Nephron (organoid): Measurements from ENCODE around the gene YIPF1.

ENCODE experiments used
- H3K27ac Mint-ChIP-seq, 3 experiments: 2 replicates each; pipeline ENCODE4 v1.8.0; 2020; ENCODE audit warnings: mixed read lengths in 3 of 3, mild to moderate bottlenecking in 2 of 3, moderate library complexity in 1 of 3
- H3K27me3 Mint-ChIP-seq: 2 replicates; pipeline ENCODE4 v1.8.0; 2021; ENCODE audit warnings: low read depth, mild to moderate bottlenecking, moderate library complexity, mixed read lengths
- H3K36me3 Mint-ChIP-seq: 2 replicates; pipeline ENCODE4 v1.8.0; 2020; ENCODE audit warnings: low read depth, mixed read lengths
- H3K4me1 Mint-ChIP-seq: 2 replicates; pipeline ENCODE4 v1.8.0; 2020; ENCODE audit warnings: mixed read lengths
- H3K4me3 Mint-ChIP-seq, 3 experiments: 2 replicates each; pipeline ENCODE4 v1.8.0; 2020; ENCODE audit warnings: mild to moderate bottlenecking in 3 of 3, mixed read lengths in 3 of 3, moderate library complexity in 2 of 3
- H3K9me3 Mint-ChIP-seq: 2 replicates; pipeline ENCODE4 v1.8.0; 2020; ENCODE audit warnings: mixed read lengths
- CTCF ChIP-seq, 3 experiments: fragments of 200-600 bp; sonication (generic); IDR thresholded peaks; one replicate each; pipeline ENCODE4 v1.5.0; 2021; ENCODE audit warnings: antibody characterized with exemption in 3 of 3; ENCODE audit not compliant: unreplicated experiment in 3 of 3

Gene YIPF1

GRCh38 chr1:53902235-53903138 is 12.9 kb upstream of the YIPF1 start:
- TF ChIP-seq CTCF (IDR thresholded peaks at IDR 0.05; ENCODE audit: unreplicated experiment in 3 of 3) = no peak
- H3K9me3 Mint-ChIP-seq = no peaks in the 10 kb centered on the region
- no peak overlapping the region for H3K4me3 Mint-ChIP-seq
- no peaks in the 10 kb centered on the region for H3K36me3 Mint-ChIP-seq
- peaks cover 4% of the 10 kb centered on the region for H3K27me3 Mint-ChIP-seq
- H3K4me1 Mint-ChIP-seq = peaks cover 42% of the 10 kb centered on the region
- H3K27ac Mint-ChIP-seq = peak overlapping the region in 2 of 3 experiments; percentile 55 to 63

- Mint-ChIP-seq H3K27ac (peak overlapping the region; percentile 72 to 82 (median 78)), H3K9me3 (no peaks in the 10 kb centered on the region), H3K4me3 (no peak overlapping the region), H3K36me3 (no peaks in the 10 kb centered on the region), H3K4me1 (peaks cover 55% of the 10 kb centered on the region), H3K27me3 (peaks cover 7% of the 10 kb centered on the region)
- no peak for TF ChIP-seq CTCF (IDR thresholded peaks at IDR 0.05; ENCODE audit: unreplicated experiment in 3 of 3)
Observed at GRCh38 chr1:53899708-53900107, 10.1 kb upstream of the YIPF1 start.

GRCh38 chr1:53899206-53899628 is 9.6 kb upstream of the YIPF1 start:
- no peak for TF ChIP-seq CTCF (IDR thresholded peaks at IDR 0.05; ENCODE audit: unreplicated experiment in 3 of 3)
- Mint-ChIP-seq H3K36me3 (no peaks in the 10 kb centered on the region), H3K4me1 (peaks cover 55% of the 10 kb centered on the region), H3K4me3 (peak overlapping the region in 1 of 3 experiments; percentile 40), H3K27ac (peak overlapping the region; percentile 72 to 82 (median 78)), H3K9me3 (no peaks in the 10 kb centered on the region), H3K27me3 (peaks cover 8% of the 10 kb centered on the region)

GRCh38 chr1:53896635-53897229 is 7.1 kb upstream of the YIPF1 start:
- Mint-ChIP-seq H3K4me1 (peaks cover 45% of the 10 kb centered on the region), H3K9me3 (no peaks in the 10 kb centered on the region), H3K27me3 (peaks cover 16% of the 10 kb centered on the region), H3K4me3 (peak overlapping the region in 1 of 3 experiments; percentile 3), H3K27ac (peak overlapping the region; percentile 57 to 84 (median 79)), H3K36me3 (no peaks in the 10 kb centered on the region)
- TF ChIP-seq CTCF (IDR thresholded peaks at IDR 0.05; ENCODE audit: unreplicated experiment in 3 of 3) = no peak

GRCh38 chr1:53895421-53895820 is 5.8 kb upstream of the YIPF1 start:
- Mint-ChIP-seq H3K9me3 (no peaks in the 10 kb centered on the region), H3K27ac (peak overlapping the region; percentile 1 to 40 (median 19)), H3K4me3 (no peak overlapping the region), H3K4me1 (peaks cover 38% of the 10 kb centered on the region), H3K36me3 (no peaks in the 10 kb centered on the region), H3K27me3 (peaks cover 12% of the 10 kb centered on the region)
- TF ChIP-seq CTCF (IDR thresholded peaks at IDR 0.05; ENCODE audit: unreplicated experiment in 3 of 3) = no peak
